ENCODE data around the gene FBXO10.
"Not testable (repeated sequence)": the region's sequence is repeated elsewhere in the genome, so short reads cannot be mapped to it uniquely, and the experiment has no call there.

FBXO10 gene

DNA sequence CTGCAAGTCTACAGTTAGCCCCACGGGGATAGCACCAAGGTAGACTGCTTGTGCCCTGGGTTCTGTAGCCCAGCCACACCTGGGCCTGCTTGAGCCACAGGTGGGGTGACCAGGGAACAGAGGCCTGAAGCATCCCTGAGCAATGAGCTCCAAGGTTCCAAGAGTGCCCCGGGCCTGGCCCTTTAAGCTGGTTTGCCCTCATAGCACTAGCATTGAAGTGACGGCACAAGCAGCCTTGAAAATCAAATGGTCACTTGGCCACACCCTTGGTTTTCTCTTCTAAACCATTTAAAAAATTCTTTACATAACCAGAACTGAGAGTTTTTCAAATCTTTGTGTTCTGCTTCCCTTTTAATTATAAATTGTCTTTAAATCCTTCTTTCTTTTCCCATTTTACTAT is 24.7 kb downstream of the FBXO10 start:
- DNase-seq (ENCODE audit: low spot score): no peak

DNA sequence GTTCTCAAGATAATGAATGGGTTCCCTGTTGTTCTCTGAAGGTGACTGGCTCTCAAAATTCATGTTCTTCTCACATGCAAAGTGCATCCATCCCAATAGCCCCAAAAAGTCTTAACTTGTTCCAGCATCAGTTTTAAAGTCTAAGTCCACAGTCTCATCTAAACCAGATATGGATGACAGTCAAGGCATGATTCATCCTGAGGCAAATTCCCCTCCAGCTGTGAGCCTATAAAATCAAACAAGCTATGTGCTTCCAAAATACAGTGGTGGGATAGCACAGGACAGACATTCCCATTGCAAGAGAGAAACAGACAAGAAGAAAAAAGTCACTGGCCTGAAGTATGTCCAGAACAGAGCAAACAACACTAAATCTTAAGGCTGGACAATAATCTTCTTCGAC is 25.4 kb downstream of the FBXO10 start:
- DNase-seq (ENCODE audit: low spot score): no peak

DNA sequence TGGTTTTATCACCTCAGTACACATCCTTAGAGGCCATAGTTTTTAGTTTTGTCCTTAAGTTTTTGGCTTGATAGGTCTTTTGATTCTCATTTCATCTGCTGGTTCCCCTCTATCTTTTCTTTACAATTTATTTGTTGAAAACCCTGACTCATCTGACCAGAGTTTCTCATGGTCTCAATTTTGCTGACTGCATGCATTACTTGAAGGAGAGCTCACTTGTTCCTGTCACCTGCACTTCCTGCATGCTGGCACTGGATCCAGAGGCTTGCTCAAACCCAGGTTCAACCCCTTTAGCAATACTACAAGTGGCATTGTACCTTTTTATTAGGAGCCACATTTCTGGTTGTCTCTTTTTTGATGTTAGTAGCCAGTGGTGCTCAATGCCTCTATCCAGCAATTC is 26.7 kb downstream of the FBXO10 start:
- DNase-seq (ENCODE audit: low spot score): no peak

DNA sequence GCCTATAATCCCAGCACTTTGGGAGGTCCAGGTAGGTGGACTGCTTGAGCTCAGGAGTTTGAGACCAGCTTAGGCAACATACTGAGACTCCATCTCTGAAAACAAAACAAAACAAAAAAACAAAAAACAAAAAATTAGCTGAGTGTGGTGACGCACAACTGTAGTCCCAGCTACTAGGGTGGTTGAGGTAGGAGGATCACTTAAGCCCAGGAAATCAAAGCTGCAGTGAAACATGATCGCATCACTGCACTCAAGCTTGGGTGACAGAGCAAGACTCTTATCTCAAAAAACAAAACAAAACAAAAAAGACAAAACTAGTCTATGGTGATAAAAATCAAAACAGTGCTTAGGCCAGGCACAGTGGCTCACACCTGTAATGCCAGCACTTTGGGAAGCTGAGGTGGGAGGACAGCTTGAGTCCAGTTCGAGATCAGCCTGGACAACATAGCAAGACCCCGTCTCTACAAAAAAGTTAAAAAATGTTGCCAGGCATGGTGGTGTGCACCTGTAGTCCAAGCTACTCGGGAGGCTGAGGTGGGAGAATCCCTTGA is 28.8 kb downstream of the FBXO10 start:
- DNase-seq (ENCODE audit: low spot score): no peak

DNA sequence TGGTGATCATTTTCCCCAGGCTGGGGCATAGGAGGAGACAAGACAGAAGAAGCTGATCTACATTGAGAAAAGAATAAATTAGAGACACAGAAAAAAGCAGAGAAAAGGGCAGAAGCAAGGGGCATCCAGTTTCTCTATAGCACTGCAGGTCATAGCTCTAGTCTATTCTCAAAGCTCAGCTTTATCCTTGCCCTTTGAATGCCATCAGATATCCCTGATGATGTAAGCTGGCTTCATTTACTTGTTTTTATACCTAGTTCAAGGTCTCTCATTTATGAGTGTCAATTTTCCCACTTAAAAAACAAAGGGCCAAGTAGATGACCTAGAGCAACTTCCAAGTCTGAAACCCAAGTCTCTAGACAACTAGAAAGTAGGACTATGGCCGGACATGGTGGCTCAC is 32.7 kb downstream of the FBXO10 start:
- no peak for DNase-seq (ENCODE audit: low spot score)

DNA sequence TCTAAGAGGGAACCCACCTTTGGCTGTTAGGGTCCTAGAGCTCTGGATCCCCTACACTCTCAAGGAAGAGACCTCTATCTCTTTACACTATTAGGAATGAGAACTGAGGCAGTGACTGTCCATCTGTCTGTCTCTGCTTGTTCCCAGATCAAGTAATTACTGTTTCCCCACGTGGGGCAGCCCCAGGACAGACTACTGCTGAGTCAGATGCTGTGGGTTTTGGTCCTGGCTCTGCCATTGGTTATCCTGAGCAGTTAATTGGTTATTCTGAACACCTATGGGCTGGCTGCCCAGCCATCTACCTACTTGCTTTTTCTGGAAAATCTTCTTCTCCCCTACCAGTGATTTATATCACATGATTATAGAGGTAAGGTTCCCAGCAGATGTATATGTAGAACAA is 33.3 kb downstream of the FBXO10 start:
- DNase-seq (ENCODE audit: low spot score): no peak

DNA sequence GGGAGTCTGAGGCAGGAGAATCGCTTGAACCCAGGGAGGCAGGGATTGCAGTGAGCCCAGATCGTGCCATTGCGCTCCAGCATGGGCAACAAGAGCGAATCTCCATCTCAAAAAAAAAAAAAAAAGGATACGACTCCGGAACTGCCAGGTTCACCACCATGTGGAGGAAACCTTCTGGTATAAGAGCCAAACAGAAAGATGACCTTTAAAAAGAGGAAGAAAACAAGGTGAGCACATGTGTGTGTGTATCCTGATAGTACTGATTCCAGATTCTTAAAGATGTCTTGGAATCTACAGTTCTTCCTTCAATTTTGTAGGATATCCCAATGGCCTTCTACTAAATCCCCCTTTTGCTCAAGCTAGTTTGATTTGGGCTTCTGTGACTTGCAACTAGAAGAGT is 33.7 kb downstream of the FBXO10 start:
- no peak for DNase-seq (ENCODE audit: low spot score)

DNA sequence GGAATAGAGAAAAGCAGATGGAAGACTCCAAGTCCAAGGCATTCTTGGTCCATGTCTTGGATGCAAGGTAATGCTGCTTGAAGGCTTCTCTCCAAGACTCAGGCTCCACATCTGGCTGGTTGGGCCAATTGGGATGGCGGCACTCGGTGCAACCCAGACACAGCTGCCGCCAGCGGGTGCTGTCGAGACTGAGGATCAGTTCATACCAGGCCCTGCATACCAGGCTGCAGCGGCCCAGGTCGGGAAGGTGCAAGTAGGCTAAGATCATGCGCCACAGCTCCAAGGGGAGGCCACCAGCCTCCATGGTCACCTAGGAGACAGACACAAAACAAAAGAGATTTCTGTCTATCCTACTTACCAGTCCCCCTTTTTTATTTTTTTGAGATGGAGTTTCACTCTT is 34.7 kb downstream of the FBXO10 start:
- DNase-seq (ENCODE audit: low spot score): no peak

DNA sequence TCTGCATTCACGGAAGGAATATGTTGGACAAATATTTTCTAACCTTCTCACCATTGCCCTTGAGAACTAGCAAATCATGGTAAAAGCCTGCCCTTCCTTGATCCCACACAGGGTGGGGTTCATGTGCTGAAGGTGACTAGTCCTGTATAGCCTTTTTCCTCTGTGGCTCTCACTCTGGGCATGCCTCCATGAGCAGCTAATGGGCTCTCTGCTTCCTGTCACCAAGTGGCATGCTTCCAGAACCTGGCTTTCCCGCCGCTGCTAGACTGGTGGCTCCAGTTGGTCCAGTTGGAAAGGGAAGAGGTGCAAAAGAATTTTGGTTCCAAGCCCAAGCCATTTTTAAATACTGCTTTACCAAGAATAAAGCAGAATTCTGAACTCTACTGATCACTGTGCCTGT is 35.5 kb downstream of the FBXO10 start:
- no peak for DNase-seq (ENCODE audit: low spot score)

DNA sequence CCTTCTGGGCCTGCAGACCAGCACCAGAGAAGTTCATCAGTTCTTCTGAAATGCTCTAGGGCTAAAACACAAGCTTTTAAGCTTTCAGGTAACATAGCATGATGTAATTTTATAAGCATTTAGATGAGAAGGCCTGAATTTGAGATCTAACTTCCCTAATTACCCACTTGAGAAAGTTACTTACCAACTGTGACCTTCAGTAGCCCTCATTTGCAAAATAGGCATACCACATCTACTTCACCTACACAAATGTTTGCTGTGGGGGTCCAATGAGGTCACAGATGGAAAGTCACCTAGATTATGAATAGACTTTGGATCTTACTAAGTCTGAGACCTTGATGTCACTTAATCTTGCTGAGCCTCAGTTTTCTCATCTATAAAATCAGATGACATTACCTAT is 36.5 kb downstream of the FBXO10 start:
- DNase-seq (ENCODE audit: low spot score): no peak

DNA sequence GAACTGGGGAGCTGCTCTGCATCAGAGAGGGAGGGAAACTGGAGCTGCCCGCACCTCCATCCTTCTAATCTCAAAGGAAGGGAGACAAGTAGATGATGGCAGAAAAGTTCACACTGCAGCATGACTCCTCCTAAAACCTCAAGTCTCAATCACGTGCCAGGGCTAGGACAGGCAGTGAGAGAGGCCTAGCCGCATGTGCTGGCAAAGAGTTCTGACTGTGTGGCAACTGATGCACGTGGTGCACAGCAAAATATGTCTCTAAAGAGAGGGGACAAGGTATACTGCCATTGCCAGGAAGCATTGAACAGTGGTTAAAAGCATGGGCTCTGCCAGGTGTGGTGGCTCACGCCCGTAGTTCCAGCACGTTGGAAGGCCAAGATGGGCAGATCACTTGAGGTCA is 38.1 kb downstream of the FBXO10 start:
- no peak for DNase-seq (ENCODE audit: low spot score)

DNA sequence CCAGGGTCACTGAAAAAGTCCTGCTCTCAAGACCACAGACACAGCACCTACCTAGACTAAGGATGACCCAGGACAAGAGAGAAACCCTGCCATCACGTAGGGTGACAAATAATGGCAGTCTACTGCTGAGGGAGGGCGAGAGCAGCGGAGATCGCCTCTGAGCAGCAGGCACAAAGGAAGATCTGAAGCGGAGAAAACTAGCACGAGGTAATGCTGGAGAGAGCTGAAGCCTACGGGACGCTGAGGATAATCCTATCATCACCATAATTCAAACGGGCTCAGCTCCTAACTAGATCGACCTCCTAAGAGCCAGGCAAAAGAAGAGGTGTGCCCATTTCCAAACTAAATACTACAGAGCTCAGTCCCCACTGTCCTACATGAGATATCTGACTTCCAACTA is 41.3 kb downstream of the FBXO10 start:
- no peak for DNase-seq (ENCODE audit: low spot score)

DNA sequence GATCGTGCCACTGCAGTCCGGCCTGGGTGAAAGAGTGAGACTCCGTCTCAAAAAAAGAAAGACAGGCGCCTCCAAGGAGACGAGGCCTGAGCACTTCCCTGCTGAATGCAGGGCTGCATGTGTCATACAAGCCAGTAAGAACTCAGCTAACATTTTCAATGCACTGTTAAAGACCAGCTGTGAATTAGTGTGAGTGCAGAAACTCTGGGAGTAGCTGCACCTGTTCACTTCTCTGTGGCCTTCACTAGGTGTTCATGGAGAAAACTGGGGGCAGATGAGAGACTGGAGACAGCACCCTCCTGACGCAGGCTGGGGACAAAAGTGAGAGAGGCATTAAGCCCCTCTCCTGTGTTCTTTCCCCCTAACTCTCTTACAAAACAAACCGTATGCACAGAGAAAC is 41.8 kb downstream of the FBXO10 start:
- no peak for DNase-seq (ENCODE audit: low spot score)

DNA sequence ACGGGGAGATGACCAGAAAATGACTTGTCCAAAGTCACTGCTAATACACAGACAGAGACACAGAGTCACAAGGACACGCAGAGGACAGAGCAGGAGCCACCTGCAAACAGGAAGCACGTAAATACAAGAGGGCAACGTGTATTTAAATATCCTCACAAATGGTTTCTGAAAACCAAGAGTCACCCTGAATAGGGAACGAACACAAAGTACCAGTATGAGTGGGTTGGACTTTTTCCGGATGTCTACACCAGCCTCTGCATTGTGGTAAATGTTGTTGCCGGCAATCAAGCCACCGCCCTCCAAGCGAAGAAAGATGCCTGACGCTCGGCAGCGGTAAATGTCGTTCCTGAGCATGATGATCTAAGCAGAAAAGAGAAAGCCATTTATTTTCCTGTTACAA is 44.5 kb downstream of the FBXO10 start:
- DNase-seq (ENCODE audit: low spot score): no peak

DNA sequence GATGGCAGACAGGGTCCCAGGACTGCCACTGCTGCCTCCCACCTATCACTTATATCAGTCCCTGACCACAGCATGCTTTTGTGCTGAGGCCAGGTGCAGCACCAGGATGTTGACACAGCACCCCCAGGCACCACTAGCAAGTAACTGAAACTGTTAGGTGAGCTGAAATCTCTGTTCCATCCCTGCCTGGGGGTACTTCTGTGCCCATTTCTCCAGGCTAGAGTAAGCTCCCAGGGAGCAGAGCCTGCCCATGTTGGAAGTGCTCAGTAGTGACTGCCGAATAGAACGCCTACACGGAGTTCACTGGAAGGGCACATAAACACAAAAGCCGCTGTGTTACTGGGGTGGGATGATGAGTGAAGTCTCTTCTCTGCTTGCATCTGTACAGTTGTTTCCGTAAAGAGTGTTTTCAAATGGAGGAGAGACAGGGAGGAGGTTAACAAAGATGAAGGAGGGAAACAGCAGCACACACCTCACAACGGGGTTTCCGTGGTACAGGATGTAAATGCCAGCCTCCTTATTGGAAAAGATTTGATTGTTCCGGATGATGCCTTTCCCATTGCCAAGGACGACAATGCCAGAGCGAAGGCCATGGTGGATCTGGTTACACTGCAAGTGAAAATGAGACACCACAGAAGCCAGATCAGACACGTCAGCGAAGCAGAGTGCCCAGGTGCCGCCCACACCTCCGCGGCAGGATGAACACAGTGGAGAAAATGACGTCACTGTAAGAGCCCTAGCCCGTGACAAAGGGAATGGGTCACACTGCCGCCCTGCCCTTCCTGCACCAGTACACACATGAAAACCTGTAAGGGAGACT is 47.3 kb downstream of the FBXO10 start:
- no peak for DNase-seq (ENCODE audit: low spot score)

DNA sequence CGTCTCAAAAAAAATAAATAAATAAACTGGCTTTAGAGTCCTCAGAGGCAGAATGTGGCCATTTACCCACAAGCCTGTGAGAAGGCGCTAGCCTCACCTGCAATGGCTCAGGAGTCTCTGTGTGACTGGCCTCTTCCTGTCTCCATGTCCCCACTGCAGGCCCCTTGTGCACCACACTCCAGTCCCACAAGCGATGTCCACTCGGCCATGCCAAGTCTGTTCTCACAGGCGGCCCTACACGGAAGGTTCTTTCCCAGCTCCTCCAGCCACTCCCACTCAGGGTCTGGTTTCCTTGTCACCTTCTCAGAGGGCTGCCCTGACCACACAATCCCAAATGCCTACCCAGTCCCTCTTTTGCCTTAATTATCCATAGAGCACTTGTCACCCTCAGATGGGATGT is 52.3 kb downstream of the FBXO10 start:
- no peak for DNase-seq (ENCODE audit: low spot score)

DNA sequence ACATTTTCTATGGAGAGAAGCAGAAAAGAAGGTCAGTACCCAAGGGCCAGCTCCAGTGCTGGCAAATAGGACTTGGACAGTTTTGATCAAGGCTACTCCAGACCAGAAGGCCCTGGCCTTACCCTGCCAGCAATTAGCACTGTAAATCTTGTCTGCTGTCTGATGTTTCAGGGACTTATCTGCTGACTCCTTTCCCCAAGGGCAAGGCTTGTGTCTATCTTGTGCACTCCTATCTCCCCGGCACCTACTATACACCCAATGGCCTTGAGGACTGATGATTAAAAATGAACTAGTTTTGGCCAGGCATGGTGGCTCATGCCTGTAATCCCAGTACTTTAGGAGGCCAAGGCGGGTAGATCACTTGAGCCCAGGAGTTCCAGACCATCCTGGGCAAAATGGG is 53.2 kb downstream of the FBXO10 start:
- no peak for DNase-seq (ENCODE audit: low spot score)

DNA sequence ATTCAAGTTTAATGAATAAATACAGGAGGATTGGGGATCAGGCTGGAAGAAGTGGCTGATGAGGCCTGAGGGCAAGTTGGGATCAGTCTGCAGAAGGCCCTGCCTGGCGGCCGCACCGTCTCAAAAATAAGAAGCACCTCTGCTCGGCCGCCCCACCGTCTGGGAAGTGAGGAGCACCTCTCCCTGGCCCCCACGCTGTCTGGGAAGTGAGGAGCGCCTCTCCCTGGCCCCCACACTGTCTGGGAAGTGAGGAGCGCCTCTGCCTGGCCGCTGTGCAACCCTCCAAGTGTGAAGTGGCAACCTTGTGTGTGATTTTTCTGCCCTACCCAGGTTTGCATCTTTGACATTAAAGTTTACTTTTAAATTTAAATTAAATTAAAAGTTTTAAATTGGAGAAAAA is 55.1 kb downstream of the FBXO10 start:
- no peak for DNase-seq (ENCODE audit: low spot score)

DNA sequence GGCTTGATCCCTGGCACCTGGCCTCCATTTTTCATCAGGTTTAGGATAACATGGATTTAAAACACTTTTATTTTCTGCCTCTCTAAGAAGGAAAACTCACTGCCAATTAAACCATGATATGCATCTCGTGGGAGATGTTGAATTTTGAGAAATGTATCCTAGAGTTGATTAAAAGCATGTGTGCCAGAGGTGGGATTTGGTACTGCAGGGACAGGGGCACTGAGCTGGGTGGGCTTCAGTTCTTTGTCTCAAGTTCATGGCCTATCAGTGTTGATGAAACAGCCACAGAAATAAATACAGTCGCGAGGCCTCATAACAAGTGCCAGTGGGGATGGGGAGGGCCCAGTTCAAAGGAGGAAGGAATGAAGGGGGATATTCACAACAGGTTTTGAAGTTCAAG is 55.5 kb downstream of the FBXO10 start:
- DNase-seq (ENCODE audit: low spot score): no peak

DNA sequence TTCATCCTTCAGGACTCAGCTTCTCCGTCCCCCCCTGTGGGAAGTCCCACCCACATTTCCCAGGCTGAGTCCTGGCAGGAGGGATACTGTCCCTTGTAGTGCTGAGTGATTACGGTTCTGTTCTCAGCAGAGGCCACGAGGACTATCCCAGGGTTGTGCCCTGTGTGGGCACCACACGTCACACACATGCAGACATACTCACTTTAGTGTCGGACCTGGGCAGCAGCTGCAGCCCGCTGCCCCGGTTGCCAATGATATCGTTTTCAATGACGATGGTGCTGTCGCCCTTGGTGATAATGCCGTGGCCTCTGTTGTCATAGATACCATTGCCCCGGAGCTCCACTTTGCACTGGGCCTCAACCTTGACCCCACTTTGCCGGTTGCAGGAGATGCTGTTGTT is 58.3 kb downstream of the FBXO10 start:
- DNase-seq (ENCODE audit: low spot score): no peak

DNA sequence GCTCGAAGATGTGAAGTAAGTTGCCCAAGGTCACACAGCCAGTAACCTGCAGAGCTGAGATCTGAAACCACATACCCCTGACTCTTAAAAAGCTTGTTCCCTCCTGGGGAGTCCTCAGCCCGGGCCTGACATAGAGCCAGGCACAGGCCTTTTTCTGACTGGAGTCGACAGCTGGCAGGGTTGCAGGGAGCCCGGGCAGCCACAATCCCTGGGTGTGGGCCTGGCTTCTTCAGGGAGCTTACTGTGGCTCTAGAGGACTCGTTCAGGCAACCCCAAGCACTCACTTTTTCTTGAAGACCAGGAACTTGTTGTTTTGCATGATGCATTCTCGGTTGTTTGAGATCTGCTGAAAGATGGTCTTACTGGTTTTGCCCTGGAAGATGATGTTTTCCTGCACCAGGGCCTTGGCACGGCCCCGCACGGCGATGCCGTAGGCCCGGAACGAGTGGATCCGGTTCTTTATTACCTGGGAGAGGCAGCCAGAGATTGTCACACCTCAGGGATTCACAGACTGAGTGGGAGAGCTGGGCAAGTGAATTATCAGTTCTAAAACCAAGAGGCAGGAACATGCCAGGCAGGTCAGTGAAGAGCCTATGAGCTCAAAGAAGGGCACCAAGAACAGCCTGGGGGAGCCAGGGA is 60.4 kb downstream of the FBXO10 start:
- DNase-seq (ENCODE audit: low spot score): no peak

DNA sequence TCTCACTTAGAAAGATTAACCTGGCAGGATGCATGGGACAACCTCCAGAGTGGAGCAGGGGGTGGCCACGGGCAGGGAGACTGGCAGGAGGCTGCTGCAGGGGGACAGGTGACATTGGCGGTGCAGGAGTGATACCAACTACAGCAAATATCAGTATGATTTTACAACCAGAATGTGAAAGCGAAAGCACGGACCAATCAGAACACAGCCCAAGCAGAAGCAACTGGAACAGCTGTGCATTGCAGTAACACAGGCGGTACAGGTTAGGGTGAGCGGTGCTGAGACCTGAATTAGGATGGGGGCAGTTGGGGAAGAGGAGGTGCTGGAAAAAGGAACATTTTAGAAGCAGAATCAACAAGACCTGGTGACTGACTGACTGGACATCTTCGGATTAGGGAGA is 61.2 kb downstream of the FBXO10 start:
- DNase-seq (ENCODE audit: low spot score): no peak

DNA sequence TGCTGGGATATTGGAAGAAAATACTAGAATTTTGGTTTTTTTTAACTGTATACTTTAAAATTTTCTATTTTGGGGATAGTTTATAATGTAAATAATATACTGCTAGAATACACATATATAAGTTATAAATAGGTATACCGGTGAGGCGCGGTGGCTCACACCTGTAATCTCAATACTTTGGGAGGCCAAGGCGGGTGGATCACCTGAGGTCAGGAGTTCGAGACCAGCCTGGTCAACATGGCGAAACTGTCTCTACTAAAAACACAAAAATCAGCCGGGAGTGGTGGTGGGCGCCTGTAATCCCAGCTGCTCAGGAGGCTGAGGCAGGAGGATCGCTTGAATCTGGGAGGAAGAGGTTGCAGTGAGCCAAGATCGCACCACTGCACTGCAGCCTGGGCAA is 61.8 kb downstream of the FBXO10 start:
- not testable (repeated sequence) for DNase-seq (ENCODE audit: low spot score)

DNA sequence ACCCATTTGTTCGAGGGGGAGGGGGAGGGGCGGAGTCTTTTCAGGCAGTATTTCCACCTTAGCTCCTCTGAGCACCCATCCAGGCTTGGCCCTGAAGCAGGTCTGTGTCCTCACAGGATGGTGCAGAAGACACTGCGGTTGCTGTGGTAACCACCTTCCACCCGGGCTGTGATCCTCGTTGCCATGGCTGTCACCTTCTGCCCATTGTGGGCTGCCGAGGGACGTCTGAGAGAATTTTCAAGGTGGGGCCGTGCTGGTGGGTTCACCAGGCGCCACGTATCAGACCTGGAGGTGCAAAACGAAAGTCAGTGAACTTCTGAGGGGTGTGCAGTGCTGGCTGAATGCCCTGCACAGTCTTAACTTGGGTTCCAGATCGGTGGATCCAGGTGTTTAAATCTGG is 63.7 kb downstream of the FBXO10 start:
- DNase-seq (ENCODE audit: low spot score): no peak

Data from HuH-7 (cell line).